SK-N-MC (cell line): ENCODE data around the gene NMUR1.
"Not testable (repeated sequence)": the region's sequence is repeated elsewhere in the genome, so short reads cannot be mapped to it uniquely, and the experiment has no call there.

ENCODE experiments used
- DNase-seq: peaks from one replicate; pipeline ENCODE4 v3.0.0-alpha.2; 2011; ENCODE audit warnings: low read depth, low spot score
- H3K27ac ChIP-seq: fragments of 200-600 bp; sonication (generic); 2 replicates; pipeline ENCODE4 v1.5.1; 2016; ENCODE audit warnings: mixed run types
- H3K36me3 ChIP-seq: fragments of 200-600 bp; sonication (generic); 2 replicates; pipeline ENCODE4 v1.6.1; 2017; ENCODE audit warnings: antibody characterized with exemption, low read length, mixed read lengths; ENCODE audit not compliant: insufficient read depth
- H3K4me3 ChIP-seq: fragments of 200-600 bp; sonication (generic); 2 replicates; pipeline ENCODE4 v1.5.1; 2016
- H3K9ac ChIP-seq: fragments of 200-600 bp; sonication (generic); 2 replicates; pipeline ENCODE4 v1.8.0; 2017; ENCODE audit warnings: mixed run types, mixed read lengths; ENCODE audit not compliant: insufficient read length
- H3K9me3 ChIP-seq: fragments of 200-600 bp; sonication (generic); 2 replicates; pipeline ENCODE4 v1.6.1; 2017; ENCODE audit warnings: low read depth, mild to moderate bottlenecking, antibody characterized with exemption, low read length, moderate library complexity, mixed read lengths
- EZH2 ChIP-seq: fragments of 200-600 bp; sonication (generic); IDR thresholded peaks from one replicate; pipeline ENCODE4 v1.6.1; 2017; ENCODE audit warnings: antibody characterized with exemption
- FOXP2 ChIP-seq: optimal IDR thresholded peaks from 2 replicates; pipeline ENCODE3; 2011; ENCODE audit warnings: mild to moderate bottlenecking, moderate library complexity; ENCODE audit not compliant: insufficient read depth; ENCODE audit errors: extremely low read length, control extremely low read depth
- POLR2AphosphoS5 ChIP-seq: IDR thresholded peaks from 2 replicates; pipeline ENCODE4 v1.6.1; 2012; ENCODE audit warnings: mild to moderate bottlenecking, low read depth, low read length, borderline replicate concordance

The NMUR1 gene

DNA sequence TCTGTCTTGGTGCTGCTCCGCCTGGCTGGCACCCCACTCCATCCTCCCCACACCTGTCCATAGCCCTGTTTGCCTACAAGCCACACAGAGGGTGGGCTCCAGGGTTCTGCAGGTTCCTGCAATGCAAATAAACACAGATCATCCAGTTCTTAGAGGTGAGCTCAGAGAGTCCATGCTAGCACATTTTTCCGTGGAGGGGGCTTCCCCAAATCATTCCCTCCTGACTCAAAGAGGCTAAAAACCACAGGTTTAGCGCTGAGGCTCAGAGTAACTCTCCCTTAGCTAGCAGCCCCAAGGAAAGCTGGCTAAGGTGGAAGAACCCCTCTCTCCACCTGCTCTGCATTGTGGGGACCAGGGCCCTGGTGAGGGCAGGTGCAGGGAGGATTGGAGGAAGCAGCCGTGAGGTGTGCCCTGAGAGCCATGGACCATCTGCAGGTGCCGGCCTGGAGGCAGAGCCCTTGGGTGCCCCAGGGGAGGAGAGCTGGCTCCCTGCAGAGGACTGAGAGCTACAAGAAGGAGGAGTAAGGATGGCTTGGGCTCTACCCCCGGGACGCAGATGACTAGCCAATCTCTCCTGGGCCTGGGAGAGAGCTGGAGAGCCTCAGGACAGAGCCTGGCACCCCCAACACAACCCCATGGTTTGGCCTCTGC is 38.7 kb upstream of the NMUR1 start:
- Histone ChIP-seq H3K27ac (no peak overlapping the region), H3K9ac (no peak overlapping the region), H3K36me3 (no peaks in the 10 kb centered on the region), H3K9me3 (no peaks in the 10 kb centered on the region), H3K4me3 (no peak overlapping the region)
- no peak for DNase-seq
- no peak for TF ChIP-seq EZH2
- TF ChIP-seq POLR2AphosphoS5: no peak
- no peak for TF ChIP-seq FOXP2

DNA sequence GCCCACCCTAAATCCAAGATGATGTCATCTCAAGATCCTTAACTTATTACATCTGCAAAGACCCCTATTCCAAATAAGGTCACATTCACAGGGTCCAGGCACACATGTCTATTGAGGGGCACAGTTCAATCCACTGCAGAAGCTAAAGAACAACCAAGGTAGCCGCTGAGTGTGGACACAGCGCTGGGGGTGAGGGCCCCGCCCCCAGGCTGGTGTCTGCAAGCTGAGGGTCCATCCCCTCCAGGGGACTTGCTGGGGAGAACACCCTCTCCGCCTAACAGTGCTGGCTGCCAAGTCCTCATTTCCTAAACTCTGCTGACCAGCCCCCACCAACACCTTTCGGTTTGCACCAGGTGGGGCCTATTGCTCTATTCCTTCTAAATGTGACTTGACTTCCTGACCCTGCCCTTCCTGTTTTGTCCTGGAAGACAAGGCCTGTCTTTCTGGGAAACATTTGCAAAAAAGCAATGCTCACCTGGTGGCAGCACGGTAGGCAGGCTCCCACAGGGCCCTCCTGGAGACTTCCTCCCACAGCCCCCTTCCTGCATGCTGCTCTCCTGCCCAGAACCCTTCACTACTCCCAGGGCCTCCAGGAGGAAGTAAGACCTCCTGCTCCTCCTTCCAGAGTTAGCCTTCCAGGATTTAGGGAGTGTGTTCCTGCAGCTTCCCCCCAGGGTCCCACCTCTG is 38.0 kb upstream of the NMUR1 start:
- no peak overlapping the region for H3K27ac ChIP-seq
- H3K9ac ChIP-seq: no peak overlapping the region
- no peak overlapping the region for H3K4me3 ChIP-seq
- DNase-seq: no peak
- no peaks in the 10 kb centered on the region for H3K36me3 ChIP-seq
- TF ChIP-seq EZH2 (no peak), POLR2AphosphoS5 (no peak), FOXP2 (no peak)
- H3K9me3 ChIP-seq: no peaks in the 10 kb centered on the region

DNA sequence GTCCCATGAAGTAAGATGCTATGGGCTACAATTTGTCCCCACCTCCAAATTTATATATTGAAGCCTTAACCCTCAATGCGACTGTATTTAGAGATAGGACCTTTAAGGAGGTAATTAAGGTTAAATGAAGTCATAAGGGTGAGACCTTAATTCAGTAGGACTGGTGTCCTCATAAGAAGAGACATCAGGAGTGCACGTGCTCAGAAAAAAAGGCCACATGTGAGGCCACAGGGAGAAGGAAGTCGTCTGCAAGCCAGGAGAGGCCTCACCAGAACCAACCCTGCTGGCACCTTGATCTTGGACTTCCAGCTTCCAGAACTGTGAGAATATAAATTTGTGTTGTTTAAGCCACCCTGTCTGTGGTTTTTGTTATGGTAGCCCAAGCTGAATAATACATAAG is 36.9 kb upstream of the NMUR1 start:
- no peak overlapping the region for H3K4me3 ChIP-seq
- H3K27ac ChIP-seq: no peak overlapping the region
- no peak overlapping the region for H3K9ac ChIP-seq
- H3K9me3 ChIP-seq: no peaks in the 10 kb centered on the region
- no peaks in the 10 kb centered on the region for H3K36me3 ChIP-seq
- no peak for DNase-seq
- TF ChIP-seq FOXP2: no peak
- no peak for TF ChIP-seq EZH2
- no peak for TF ChIP-seq POLR2AphosphoS5

DNA sequence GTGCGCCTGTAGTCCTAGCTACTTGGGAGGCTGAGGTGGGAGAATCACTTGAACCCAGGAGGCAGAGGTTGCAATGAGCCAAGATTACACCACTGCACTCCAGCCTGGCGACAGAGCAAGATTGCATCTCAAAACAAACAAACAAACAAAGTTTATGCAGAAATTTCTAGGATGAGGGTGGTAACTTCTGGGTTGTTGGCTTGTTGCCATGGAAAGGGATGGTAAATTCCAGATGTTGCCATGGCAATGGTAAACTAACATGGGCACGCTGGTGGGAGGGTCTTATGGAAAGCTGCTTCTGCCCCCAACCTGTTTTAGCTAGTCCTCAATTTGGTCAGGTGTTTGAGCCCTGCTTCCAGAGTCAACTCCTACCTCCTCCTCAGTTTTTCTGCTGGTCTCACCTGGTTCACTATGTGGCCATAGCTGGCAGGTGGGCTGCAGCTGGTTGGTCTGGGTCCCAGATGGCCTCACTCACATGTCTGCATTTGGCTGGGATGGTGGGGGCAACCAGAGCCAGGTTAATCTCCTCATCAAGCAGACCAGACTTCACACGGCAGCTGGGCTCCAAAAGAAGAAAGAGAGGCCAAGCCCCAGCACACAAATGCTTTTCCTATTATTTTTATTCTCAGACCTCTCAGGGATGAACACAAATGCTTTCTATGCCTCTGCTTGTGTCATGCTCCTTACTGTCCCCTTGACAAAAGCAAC is 35.8 kb upstream of the NMUR1 start:
- Histone ChIP-seq H3K4me3 (no peak overlapping the region), H3K9ac (no peak overlapping the region), H3K36me3 (no peaks in the 10 kb centered on the region), H3K27ac (no peak overlapping the region), H3K9me3 (no peaks in the 10 kb centered on the region)
- no peak for TF ChIP-seq FOXP2
- TF ChIP-seq EZH2: no peak
- no peak for TF ChIP-seq POLR2AphosphoS5
- no peak for DNase-seq

DNA sequence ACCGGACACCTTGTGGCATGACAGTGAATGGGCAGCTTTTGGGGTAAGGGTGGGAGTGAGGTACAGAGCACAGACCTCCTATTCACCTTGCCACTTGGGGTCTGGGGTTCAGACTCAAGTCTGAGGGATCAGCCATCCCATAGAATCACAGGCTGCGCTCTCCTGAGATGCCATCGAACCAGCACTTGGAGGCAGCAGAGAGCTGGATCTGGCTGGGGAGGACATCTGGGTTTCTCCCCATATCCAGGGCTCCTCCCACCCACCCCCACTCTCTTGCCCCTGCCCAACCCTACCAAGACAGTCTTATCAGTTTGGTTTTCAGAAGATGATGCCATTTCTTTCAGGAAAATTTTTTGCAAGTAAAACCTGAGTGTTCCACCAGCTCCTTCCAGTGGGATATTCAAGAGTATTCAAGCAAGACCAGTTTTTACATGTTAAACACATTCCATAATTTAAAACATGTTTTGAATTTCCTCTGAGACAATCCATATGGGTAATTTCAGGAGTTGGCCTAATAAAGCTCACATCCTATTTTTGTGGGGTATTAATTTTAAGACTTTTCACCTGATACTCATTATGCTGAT is 33.2 kb upstream of the NMUR1 start:
- H3K4me3 ChIP-seq: no peak overlapping the region
- peak; percentile 18 for DNase-seq
- H3K9ac ChIP-seq: no peak overlapping the region
- H3K27ac ChIP-seq: no peak overlapping the region
- H3K9me3 ChIP-seq: no peaks in the 10 kb centered on the region
- no peaks in the 10 kb centered on the region for H3K36me3 ChIP-seq
- TF ChIP-seq POLR2AphosphoS5 (no peak), EZH2 (no peak), FOXP2 (no peak)

DNA sequence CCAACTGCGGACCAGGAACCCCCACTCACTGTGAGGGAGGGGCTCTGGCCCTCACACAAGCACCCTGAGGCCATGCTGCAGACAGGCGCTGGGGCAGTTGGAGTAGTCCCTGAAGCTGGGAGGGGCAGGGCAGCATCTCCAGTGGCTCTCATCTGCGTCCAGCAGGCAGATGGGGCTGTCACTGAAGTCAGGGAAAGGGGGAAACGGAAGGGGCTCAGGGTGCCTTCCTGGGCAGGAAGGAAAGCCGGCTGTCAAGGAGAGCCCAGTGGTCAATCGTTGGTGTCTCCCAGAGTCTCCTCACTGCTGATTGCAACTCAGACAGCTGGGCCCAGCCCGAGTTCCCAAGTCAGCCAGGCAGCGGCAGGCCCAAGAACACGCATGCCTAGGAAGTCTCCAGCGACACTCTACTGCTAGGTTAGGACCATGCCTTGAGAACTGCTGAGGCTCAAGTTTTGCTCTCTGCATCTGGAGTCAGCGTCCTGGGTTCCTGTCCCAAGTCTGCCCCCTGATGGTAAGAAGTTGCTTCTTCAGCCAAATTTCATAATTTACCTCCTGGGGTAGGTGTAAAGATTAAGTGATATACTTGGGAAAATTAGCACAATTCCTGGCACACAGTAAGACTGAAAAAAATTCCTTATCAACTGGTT is 27.4 kb upstream of the NMUR1 start:
- no peaks in the 10 kb centered on the region for H3K36me3 ChIP-seq

DNA sequence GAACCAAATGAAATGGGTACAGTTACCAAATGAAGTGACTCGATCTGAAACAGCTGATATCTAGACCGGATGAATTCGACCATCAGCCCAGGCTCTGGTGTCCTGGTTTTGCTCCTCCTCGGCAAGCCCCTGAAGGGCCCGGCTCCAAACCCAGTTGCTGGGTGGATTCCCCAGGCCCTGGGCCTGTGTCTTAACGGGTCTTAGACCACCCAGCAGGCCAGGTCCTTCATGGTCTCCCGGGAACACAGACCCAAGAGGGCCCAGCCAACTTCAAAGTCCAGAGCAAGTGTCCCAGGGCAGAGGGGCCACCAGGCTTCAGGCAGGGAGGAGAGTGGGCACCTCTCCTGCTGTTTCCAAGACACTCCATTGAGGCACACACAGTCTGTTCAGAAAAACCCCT is 26.7 kb upstream of the NMUR1 start:
- no peak for TF ChIP-seq EZH2
- TF ChIP-seq POLR2AphosphoS5: no peak
- Histone ChIP-seq H3K27ac (no peak overlapping the region), H3K9ac (no peak overlapping the region), H3K4me3 (no peak overlapping the region), H3K9me3 (no peaks in the 10 kb centered on the region; the same call in 1 of the 2 replicates), H3K36me3 (no peaks in the 10 kb centered on the region)
- DNase-seq: no peak

More for the DNA sequence above, 27.4 kb upstream of the NMUR1 start:
- H3K9me3 ChIP-seq: no peaks in the 10 kb centered on the region; the same call in 1 of the 2 replicates
- H3K4me3 ChIP-seq: no peak overlapping the region
- peak; percentile 44 for DNase-seq
- no peak overlapping the region for H3K27ac ChIP-seq
- no peak overlapping the region for H3K9ac ChIP-seq
- TF ChIP-seq EZH2: no peak
- no peak for TF ChIP-seq FOXP2
- no peak for TF ChIP-seq POLR2AphosphoS5

DNA sequence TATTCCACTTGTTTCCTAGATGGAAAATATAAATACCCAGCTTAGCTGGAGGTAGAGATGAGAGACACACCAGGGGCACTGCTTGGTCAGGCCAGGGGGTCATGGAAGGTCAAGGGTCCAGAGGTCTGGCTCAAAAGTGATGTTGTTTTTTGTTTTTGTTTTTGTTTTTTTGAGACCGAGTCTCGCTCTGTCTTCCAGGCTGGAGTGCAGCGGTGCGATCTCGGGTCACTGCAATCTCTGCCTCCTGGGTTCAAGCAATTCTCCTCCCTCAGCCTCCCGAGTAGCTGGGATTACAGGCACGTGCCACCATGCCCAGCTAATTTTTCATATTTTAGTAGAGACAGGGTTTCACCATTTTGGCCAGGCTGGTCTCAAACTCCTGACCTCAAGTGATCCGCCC is 26.3 kb upstream of the NMUR1 start:
- not testable (repeated sequence) for H3K36me3 ChIP-seq, DNase-seq, H3K27ac ChIP-seq, H3K9ac ChIP-seq, H3K9me3 ChIP-seq, H3K4me3 ChIP-seq
